Measurements from ENCODE around the gene AGXT2.
A peak's percentile ranks its signal among the peaks of the same experiment; 100 is the strongest.
"Not testable (repeated sequence)": the region's sequence is repeated elsewhere in the genome, so short reads cannot be mapped to it uniquely, and the experiment has no call there.

AGXT2 gene

GRCh38 chr5:35012365-35012764, 35.4 kb downstream of the AGXT2 start:
- DNase-seq (ENCODE audit: low read depth) = no peak

GRCh38 chr5:35010676-35011075, 37.1 kb downstream of the AGXT2 start:
- no peak for DNase-seq (ENCODE audit: low read depth)

GRCh38 chr5:35009657-35010056, 38.1 kb downstream of the AGXT2 start:
- DNase-seq (ENCODE audit: low read depth) = peak; percentile 22

GRCh38 chr5:35009019-35009418, 38.7 kb downstream of the AGXT2 start:
- DNase-seq (ENCODE audit: low read depth) = no peak

- no peak for DNase-seq (ENCODE audit: low read depth)
These were observed 43.0 kb downstream of the AGXT2 start for GRCh38 chr5:35004771-35005170.

DNA sequence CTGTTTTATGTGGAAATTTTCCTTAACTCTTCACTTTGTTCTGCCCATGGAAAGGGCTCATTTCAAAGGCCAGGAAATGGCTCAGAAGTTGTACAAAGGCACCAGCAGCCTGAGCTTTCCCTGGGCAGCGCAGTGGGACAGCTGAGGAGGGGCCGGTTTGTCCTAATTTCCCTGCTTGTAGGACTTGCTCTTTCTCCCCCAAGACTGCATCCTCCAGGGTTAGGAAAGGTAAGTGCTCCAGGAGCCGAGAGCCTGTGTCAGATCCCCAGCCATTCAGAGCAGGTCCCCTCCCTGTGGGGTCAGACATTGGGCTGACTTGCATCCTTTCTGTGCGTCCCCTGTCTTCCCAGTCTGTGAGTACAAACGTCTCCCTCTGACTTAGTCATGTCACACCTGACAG, 43.5 kb downstream of the AGXT2 start:
- no peak for DNase-seq (ENCODE audit: low read depth)

- DNase-seq (ENCODE audit: low read depth) = peak; percentile 33
These were observed 44.5 kb downstream of the AGXT2 start for GRCh38 chr5:35003018-35003957.

- DNase-seq (ENCODE audit: low read depth) = no peak
These were observed 45.3 kb downstream of the AGXT2 start for GRCh38 chr5:35002459-35002858.

- DNase-seq (ENCODE audit: low read depth) = no peak
These were observed 45.9 kb downstream of the AGXT2 start for GRCh38 chr5:35001842-35002241.

DNA sequence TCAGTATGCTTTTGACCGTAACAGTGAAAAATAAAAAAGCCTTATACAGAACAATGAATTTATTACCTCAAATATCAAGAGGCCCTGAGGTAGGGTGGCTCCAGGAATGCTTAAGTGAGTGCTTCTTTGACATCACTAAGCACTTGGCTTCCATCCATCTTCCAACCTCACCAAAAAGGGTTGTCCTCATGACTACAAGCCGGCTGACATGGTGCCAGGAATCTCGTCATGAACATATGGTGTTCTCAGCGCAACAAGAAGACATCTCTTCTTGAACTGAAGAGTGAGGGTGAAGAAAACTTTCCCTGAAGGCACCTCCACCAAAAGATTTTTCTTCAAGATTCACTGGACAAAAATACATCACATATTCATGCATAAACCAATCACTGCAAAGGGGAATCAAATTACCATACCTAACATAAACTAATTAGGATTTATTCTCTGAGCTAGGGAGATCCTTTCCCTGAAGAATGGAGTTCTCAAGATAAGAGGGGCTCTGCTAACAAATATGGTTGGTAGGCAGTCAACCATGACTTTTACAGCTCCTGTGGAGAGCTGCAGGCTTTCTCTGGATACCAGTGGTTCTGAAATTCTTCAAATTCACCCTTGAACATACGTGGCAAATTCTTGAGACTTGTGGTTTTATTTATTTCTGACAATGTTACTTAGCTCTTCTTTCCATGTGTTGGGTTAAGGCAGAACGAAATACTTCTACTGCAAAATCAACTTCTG, 49.5 kb downstream of the AGXT2 start:
- DNase-seq (ENCODE audit: low read depth) = peak; percentile 74

DNA sequence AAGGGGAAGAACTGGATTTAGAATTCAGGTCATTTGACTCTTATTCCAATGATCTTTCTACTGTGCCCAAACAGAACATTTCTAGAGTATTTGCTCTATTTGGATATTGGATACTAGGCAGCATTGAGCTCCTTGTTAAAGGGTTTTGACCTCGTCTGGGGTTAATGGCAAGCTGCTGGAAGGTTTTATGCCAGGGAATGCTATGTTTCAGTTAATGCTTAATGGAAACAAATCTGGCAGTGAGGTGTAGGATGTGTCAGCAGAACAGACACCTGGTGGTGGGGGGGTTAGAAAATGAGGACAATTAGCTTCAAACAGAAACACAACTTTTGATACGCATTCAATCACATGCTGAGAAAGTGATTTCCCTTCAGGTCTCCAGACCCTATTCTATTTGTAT, 51.5 kb downstream of the AGXT2 start:
- DNase-seq (ENCODE audit: low read depth) = no peak

DNA sequence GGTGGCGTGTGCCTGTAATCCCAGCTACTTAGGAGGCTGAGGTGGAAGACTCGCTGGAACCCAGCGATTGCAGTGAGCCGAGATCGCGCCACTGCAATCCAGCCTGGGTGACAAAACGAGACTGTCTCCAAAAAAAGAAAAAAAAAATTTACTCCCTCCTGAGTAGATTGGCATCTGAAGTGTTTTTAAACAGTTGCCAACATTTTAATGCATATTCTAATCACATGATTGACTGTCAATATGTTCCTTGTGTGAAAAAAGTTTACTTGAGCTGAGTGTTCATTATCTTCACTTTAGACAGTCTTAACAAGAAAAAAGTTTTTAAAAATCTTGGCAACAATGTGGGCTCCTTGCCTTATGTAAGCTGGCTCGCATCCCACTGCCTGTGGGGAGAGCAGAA, 53.8 kb downstream of the AGXT2 start:
- DNase-seq (ENCODE audit: low read depth) = no peak

GRCh38 chr5:34991486-34992238, 56.1 kb downstream of the AGXT2 start:
- DNase-seq (ENCODE audit: low read depth) = peak; percentile 74

GRCh38 chr5:34986965-34987364, 60.8 kb downstream of the AGXT2 start:
- DNase-seq (ENCODE audit: low read depth) = no peak

- no peak for DNase-seq (ENCODE audit: low read depth)
These were observed 64.9 kb downstream of the AGXT2 start for GRCh38 chr5:34982823-34983222.

DNA sequence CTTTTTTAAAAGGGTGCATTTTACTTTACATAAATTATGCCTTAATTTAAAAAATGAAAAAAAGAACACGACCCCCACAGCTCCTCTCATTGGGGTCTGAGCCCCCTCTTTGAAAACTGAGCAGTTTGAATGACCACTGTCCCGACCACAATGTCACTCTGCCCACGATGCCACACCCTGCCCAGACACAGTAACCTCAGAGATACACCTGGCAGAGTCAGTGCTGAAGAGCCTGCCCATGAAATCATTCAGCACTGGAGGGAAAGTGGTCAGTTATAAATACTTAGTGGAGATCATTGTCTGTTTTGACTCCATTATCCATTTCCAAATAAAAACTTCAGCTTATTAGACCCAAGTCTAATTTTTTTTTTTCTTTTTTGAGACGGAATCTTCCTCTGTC, 69.1 kb downstream of the AGXT2 start:
- no peak for DNase-seq (ENCODE audit: low read depth)

- no peak for DNase-seq (ENCODE audit: low read depth)
These were observed 69.7 kb downstream of the AGXT2 start for GRCh38 chr5:34977934-34978613.

- DNase-seq (ENCODE audit: low read depth) = no peak
These were observed 71.4 kb downstream of the AGXT2 start for GRCh38 chr5:34976347-34976746.

- DNase-seq (ENCODE audit: low read depth) = not testable (repeated sequence)
These were observed 76.1 kb downstream of the AGXT2 start for GRCh38 chr5:34971655-34972054.

DNA sequence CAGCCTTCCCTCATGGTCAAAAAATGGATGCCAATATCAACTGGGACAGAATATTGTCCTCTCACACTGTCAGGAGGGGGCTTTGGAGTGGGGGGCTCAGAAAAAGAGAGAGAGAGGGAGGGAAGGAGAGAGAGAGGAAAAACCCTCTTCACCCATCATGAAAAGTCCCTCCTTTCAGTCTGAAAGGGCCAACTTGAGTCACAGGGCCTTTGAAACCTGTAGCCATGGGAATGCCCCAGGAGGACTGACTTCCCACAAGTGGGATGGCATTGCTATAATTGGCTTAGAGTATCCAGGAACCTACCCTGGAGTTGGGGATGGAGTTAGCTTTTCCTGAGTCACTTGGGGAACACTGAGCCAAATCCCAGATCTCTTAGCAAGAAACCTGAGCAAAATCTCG, 77.2 kb downstream of the AGXT2 start:
- DNase-seq (ENCODE audit: low read depth) = no peak

DNA sequence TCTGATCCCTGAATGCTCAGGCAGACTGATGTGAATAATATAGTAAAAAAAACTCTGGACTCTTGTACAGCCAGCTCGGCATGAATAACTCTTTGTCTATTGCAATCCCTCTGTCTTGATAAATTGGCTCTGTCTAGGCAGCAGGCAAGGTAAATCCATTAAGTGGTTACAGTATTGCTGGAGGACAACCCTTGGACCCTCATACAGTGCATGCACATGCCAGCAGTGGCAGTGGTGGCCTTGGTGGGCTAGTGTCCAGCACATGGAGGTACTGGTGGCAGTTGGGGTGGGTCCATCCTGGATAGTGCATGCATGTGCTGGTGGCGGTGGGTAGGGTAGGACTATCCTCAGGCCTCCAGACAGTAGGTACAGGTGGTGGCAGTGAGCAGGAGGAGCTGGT, 79.5 kb downstream of the AGXT2 start:
- no peak for DNase-seq (ENCODE audit: low read depth)

- no peak for DNase-seq (ENCODE audit: low read depth)
These were observed 80.2 kb downstream of the AGXT2 start for GRCh38 chr5:34967540-34967939.
